D721Med (cell line): Measurements from ENCODE around the gene EPN2.

Experiments
- DNase-seq: peaks from one replicate; pipeline ENCODE4 v3.0.0; 2011; ENCODE audit warnings: low spot score; ENCODE audit not compliant: insufficient read length
- FAIRE-seq: peaks from 2 replicates; lab custom pipeline; 2011; peaks lifted over from hg19 to GRCh38; lab: Jason Lieb, UNC
- CTCF ChIP-seq: IDR thresholded peaks from 2 replicates; pipeline ENCODE4 v1.5.1; 2012; ENCODE audit warnings: mild to moderate bottlenecking, control low read depth; ENCODE audit not compliant: insufficient read depth; ENCODE audit errors: missing control alignments

EPN2 gene

DNA sequence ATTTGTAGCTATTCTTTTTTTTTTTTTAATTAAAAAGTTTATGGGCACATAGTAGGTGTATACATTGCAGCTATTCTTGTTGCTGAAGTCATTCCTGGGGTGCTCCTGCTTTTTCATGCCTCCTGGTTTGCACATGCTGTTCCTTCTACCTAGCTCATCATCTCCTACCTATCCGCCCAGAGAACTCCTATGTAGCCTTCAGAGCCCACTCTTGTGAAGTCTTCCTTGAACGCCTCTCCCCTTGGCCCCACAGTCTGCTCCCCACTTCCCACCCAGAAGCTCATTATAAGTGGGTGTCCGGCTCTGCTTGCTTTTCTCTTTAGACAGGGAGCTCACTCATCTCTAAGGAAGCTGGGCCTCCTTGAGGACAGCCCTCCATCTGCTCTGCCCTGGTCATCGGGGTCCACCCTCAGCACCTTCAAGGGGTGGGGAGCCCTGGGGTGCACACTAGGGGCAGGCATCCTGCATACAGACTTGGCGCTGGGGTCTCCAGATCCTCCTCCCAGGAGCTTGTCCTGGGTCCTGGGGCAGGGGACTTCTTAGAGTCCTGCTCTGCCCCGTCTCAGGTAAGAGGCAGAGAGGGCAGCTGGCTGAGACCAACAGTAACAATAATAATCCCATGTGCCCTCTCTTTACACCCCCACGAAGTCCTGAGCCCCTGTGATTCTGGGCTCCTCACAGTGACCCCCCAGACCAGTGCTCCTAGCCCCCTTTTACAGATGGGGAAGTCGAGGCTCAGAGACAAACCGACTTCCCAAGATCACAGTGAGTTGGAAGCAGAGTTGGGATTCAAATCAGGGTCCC, 128.9 kb downstream of the EPN2 start:
- TF ChIP-seq CTCF: no peak
- DNase-seq: no peak
- no peak for FAIRE-seq

- no peak for DNase-seq
- TF ChIP-seq CTCF: no peak
- FAIRE-seq: no peak
Measured at GRCh38 chr17:19366637-19366972, 129.4 kb downstream of the EPN2 start.

DNA sequence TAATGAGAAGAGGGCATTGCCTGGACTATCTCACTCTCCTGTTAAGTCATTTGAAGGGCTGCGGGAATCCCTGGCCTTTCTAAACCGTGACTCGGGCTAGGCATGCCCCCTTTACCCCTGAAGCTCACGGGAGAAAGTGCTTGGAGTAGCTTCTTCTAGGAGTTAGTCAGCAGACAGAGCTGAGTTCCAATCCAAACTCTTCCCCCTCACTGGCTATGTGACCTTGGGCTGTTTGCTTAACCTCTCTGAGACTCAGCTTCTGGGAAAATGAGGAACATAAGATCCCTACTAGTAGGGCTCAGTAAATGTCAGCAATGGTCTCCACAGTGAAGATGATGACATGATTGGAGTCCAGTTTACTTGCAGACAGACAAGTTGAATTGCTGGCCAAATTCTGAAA, 131.1 kb downstream of the EPN2 start:
- DNase-seq (no peak), FAIRE-seq (no peak)
- no peak for TF ChIP-seq CTCF

GRCh38 chr17:19369107-19369778, 132.1 kb downstream of the EPN2 start:
- FAIRE-seq: no peak
- no peak for TF ChIP-seq CTCF
- no peak for DNase-seq

DNA sequence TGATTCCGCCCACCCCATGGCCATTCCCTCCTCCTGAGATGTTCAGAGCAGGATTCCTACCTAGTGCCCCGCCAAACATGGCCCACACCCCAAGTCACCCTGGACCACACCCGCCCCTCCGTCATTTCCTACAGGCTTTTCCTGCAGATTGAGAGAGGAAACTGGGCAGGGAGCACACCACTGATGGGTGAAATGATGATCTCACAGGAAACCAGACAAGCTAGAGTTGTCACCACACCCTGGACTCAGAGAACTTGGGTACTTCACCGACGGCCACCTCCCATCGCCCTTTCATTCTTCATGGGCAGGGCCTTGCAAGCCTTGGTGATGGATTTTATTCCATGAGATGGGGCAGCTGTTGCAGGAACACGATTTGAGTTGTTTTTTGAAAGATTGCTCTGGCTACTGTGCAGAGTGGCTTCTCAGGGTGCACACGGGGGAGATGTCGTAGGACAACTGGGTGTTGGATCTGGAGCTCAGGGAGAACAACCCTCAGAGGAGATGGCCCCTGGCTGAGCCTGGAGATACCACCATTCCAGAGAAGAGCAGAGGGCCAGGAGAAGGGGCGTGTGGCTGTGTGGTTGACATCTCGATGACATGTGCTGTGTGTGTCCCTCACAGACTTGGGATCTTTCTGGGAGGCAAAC, 132.8 kb downstream of the EPN2 start:
- FAIRE-seq (no peak), DNase-seq (no peak)
- TF ChIP-seq CTCF: no peak

DNA sequence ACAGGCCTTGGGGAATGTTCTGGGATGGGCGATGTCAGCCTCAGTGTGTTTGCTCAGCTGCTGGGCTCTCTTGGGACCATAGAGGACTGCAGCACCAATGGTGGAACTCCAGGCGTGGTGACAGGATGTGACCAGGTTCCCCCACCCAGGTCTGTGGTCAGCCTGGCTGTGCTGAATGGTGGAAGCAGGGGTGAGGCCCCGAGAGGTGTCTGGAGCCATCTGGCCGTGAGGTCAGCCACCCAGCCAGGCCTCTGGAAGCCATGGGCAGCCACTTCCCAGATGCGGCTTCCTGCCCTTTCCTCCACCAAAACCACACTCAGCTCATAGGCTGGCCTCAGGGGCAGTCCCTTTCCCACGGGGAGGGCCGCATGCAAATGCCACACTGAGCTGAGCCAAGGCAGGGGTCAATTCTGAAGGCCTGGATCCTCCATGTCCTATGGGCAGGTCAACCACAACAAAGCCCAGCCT, 133.4 kb downstream of the EPN2 start:
- no peak for TF ChIP-seq CTCF
- DNase-seq (no peak), FAIRE-seq (no peak)
